Subcutaneous adipose tissue (tissue), 4 donors: Measurements from ENCODE around the gene ZNF692. TPM values are rescaled to one million over a fixed set of nuclear protein-coding genes. Genes with fewer than 3 reads are reported as not detected.

Experiments used
- CTCF ChIP-seq: fragments of 450-650 bp; IDR thresholded peaks from one replicate; pipeline ENCODE4 v1.5.1; 2016; ENCODE audit warnings: low read depth, mild to moderate bottlenecking, control low read depth, antibody characterized with exemption, moderate library complexity
- total RNA-seq, 4 donors: library from RNA; depleted of rRNA; stranded (reverse); fragments of >200 nt; gene quantifications; one replicate each; pipeline ENCODE4 v1.1.0, GENCODE V29; 2016

ZNF692 gene
- total RNA-seq, 4 donors from 2014 or later: 14.8 to 21.5 (median 18.3) TPM

- no peak for TF ChIP-seq CTCF
Observed at GRCh38 chr1:248857201-248857600, 1.7 kb downstream of the ZNF692 start.

- TF ChIP-seq CTCF: no peak
Observed at GRCh38 chr1:248856176-248856575, 2.7 kb downstream of the ZNF692 start.

GRCh38 chr1:248855580-248855979 lies 3.3 kb downstream of the ZNF692 start:
- no peak for TF ChIP-seq CTCF

GRCh38 chr1:248853663-248854375 lies 5.1 kb downstream of the ZNF692 start:
- no peak for TF ChIP-seq CTCF

- TF ChIP-seq CTCF: no peak
Observed at GRCh38 chr1:248852481-248853405, 6.1 kb downstream of the ZNF692 start.

GRCh38 chr1:248851390-248851789 lies 7.5 kb downstream of the ZNF692 start:
- no peak for TF ChIP-seq CTCF
